HG02642 (cell line): ENCODE measurements around the gene MFRP.

Experiments used
- ATAC-seq: cut with Tn5 transposase; IDR thresholded peaks from one replicate; pipeline ENCODE4 v1.9.1; 2021; ENCODE audit warnings: mild to moderate bottlenecking; ENCODE audit not compliant: unreplicated experiment, poor library complexity

MFRP gene

DNA sequence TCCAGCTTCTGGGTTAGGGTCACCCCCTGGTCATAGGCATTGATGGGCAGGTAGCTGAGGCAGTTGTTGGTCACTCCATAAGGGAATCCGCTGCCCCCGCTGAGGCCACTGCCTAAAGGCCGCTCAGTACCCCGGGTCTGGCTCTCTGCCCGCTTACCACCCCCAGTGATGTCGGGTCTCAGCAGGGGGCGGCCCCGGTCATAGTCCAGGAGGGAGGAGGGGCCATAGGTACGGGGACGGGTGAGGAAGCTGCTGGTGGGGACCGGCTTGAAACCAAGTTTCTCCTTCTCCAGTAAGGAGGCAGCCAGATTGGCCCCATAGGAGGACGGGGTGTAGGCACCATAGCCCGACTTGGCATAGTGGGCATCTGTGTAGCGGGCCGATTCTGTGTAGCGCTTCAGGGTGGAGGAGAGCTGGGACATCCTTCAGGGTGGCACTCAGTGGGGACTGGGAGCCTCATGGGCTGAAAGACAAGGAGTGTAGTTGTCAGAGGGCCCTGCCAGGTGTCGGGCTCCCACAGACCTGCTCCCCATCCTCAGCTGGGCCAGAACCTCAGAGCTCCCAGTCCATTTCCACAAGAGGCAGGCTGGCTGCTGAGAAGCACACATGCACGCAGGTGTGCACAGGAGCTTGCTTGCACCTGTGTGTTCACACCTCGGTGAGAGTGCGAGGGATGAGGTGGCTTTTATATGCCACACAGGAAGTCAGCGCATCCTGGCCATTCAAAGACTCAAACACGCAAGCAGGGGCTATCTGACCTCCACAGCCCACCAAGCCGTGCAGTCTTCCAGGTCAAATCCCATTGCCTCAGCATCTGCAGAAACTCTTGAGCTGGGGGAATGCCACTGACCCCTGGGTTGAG, 26.8 kb upstream of the MFRP start:
- ATAC-seq, result no peak

DNA sequence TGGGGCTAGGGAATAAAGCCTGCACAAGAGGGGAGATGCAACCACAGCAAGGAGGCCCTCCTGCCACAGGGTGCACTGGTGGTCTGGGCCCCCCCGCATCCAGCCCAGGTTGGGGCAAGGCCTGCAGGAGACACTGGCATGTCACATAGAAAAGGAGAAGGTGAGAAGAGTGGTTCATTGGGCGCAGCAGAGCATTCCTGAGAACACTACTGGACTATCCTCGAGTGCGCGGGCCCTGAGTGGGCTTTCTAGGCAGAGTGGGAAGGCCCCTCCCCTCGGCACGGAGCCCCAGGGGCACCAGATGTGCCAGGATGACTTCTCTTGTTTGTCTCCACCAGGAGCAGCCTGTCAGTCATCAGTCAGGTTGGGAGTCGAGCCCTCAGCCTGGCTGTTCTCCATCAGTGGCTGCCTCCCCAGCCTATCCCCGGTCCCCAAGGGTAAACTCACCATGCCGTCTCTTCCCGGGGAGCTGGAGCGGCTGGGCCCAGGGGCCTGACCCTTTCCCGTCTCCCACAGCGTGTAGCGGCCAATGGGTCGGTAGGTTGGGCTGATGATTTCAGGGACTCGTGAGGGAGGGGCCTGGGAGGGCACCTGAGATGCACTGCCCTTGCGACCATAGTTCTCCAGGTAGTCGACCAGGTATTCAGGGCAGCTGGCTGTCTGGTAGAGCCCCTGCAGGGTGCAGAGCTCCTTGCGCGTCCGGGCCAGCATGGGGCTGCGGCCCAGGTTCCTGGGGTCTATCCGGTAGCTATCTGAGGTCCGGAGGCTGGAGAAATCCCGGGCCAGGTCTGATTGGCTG, 26.0 kb upstream of the MFRP start:
- no peak for ATAC-seq

DNA sequence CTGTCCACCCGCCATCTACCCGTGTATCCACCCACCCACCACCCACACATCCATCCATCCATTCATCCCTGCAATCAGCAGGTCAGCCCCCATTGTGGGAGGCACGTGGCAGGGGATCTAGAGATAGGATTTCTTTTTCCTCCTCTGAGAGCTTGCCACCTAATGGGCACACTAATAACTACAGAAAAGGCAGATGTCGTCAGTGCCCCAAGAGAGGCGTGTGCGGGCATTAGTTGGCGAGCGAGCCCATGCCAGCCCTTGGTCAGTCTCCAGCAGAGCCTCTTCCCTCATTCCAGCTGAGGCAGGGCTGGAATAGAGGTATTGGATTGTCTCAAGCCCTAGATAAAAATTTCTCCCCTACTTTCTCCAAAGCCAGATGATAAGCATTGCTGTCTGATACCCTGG, 25.3 kb upstream of the MFRP start:
- ATAC-seq, result no peak

DNA sequence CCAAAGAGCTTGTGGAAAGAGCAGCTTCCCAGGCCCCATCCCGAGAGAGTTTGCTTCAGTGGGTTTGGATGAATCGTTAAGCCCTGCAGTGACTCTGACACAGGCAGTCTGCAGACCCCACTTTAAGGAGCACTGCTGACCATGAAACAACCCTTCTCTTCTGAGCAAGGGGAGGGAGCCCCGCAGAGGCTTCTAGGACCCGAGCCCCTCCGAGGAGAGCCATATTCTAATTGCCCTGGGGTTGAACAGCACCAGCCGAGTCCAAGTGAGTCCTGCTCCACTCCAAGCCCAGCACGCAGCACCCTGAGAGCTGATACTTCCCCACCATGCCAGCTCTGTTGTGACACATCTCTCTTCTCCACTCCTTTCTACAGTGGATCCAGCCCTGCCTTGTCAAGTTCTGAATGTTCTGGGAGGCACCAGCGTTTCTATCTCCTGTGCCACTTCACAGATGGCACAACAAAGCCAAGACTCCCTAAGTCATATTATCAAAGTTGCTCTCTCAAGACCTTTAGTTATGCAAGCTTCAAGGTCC, 24.6 kb upstream of the MFRP start:
- ATAC-seq, result no peak

DNA sequence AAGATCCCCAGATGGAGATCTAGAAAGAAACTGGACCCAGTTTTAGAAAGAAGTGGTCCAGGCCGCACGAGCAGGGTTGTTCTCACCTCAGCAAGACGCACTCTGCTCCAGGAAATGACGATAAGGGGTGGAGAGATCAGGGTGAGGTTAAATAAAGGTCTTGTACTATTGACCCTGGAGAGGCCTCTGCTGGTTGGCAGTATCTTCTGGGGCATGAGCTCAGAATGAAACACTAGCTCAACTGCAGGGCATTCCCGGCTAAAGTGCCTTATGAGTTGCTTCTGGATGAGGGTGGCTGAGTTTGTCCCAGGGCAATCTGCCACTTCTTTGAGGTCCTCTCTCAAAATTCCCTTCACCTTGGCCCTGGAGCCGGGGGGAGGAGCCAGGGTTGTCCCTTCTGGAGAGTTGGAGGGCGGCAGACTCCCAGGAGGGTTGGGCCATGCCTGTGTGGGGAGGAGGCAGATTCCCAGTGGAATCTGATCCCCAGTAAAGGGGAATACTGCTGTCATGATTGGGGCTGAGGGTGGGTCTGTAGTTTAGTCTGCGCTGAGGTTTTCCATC, 24.1 kb upstream of the MFRP start:
- no peak for ATAC-seq

DNA sequence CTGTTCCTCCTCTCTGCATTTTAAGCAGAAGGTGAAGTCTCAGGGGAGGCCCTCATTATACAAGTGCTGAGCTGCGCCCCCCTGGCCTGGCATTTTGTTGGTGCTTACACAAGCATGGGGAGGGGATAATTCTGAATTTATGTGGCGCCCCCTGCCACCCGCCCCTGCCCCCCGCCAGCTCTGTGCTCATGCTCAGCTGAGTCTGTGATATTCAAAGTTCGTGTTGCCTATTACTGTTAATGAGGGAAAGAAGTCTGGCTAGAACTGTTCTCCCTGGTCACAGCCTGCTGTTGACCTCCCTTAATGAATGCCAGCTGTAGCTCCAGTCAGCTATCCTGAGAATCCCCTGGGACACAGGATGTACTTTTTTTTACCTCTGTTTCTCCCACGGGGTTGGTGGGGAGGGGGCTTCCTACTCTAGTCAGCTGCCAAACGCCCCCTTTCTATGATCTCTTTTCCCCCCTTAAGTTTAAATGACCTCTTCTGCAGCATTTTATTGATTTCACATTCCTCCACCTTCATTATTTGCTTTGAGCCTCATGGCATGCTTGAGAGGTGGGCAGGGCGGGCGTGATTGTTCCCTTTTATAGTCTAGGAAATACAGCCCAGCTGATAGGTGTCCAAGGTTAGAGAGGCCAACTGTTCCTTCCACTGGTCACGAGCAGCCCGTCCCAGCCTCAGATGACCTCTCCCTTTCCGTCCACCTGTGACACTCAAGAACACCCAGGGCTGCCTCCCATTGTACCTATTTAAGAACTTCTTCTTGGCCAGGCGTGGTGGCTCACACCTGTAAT, 22.8 kb upstream of the MFRP start:
- ATAC-seq, result no peak

DNA sequence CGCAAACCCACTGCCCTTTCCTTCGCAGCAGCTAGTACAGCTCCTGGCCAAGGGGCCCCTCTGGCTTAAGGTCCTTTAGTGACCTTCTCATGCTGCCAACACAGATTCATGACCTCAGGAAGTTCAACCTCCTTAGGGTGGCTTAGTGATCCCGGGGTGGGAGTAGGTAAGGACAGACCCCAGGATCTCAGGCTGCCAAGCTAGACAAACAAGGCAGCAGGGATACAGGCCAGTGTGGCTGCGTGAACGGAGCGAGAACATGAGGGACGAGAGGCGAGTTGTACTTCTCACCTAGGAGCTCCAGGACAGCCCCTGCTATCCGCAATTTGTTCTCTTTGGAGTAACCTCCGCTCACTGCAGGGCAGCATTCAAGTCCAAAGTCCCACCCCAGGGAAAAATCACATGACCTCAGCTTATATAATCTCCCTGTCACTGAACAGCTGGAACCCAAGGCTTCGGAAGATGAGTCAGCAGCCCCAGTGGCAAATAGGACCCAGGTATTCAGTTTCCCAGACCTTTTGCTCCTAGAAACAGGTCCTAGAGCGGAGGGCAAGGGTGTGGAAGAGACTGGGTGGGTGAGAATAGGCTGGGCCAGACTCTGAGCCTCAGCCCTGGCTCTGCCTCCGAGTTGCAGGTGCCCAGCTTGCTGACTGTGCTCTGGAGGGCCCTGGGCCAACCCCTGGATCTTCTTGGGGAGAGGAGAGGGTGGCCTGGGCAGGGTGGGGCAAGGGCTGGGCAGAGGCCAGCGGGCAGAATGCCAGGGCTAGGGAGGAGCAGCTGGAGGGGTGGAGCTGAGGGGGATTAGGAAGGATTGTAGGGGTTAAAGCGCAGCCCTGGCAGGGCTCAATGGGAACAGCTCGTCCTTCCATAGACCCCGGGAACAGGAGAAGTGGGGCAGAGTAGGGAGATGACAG, 21.9 kb upstream of the MFRP start:
- no peak for ATAC-seq

DNA sequence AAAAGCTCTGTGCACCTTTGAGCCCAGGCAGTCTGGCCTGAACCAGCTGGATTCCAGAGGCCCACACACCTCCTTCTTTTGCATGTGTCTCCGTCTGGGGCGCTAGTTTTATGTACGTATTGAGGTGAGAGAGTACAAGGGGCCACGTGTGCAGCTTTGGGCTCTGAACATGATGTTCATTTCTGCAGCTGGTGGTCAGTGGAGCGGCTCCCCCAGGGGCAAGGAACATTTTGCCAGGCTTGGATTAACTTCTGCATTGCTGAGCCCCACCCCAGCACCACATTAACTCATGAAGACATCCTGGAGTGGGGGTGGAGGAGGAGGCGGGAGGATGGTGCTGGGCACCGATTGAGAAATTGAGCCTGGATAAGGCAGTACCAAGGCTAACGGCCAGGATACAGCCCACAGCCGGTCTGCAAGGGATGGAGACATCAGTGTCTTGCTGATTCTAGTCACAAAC, 21.2 kb upstream of the MFRP start:
- no peak for ATAC-seq

DNA sequence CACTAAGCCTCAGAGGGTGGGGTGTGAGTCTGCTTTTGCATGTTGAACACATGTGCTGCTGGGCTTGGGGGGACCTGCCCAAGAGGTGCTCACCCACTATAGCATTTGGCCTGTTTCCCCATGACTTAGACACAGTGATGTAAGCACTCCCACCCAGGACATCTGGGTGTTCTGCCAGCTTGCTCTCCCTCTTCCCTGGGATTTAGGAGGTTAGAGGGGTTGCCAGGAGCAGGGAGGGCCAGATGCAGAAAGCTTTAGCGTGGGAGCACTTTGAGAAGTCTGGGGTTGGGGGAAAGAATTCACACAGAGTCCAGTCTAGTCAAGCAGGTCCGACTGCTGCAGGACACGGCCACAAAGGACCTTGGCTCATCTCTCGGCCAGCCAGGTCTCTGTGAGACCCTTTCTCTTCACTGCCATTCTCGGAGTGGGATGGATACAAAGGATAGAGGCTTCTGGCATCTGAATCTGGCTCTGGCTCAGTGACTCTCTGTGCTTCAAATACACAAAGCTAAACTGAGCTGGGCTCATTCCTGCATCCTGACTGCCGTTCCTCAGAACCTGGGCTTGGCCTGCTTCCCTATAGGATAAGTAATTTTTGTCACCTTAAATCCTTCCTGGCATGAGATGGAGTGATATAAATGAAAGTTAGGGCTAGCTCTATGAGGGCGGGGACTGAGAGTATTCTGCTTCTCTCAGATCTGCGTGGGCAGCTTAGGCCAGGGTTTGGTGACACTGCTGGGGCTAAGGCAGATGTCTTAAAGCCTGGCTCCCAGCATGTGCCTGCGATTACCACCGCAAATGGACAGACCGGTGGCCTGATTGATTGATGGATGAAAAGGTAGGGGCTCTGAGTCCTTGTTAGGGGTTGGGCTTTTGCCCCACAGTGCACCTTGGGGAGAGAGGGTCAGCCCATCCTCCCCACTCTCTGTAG, 20.4 kb upstream of the MFRP start:
- no peak for ATAC-seq

DNA sequence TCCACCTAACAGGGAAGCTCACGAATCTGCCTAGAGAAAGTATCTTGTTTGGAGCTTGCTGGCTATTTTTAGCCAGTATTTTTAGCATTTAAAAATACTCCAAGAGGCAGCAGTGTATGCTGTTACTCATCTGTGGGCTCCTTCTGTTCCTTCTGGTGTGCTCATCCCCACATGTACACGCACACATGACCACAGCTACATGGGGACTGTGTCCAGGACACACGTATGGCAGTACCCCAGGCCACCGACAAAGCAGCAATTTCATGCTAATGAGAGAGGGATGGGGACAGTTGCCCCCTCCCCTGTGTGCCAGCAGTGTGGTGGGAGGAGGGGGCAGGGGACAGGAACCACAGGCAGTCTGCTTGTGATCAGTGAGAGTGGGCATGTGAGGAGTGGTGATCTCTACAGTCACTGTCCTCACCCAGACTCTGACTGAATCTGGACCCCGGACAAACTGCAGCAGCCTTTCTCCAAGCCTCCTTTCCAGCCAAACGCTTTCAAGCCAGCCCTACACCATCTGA, 18.6 kb upstream of the MFRP start:
- ATAC-seq, result no peak

DNA sequence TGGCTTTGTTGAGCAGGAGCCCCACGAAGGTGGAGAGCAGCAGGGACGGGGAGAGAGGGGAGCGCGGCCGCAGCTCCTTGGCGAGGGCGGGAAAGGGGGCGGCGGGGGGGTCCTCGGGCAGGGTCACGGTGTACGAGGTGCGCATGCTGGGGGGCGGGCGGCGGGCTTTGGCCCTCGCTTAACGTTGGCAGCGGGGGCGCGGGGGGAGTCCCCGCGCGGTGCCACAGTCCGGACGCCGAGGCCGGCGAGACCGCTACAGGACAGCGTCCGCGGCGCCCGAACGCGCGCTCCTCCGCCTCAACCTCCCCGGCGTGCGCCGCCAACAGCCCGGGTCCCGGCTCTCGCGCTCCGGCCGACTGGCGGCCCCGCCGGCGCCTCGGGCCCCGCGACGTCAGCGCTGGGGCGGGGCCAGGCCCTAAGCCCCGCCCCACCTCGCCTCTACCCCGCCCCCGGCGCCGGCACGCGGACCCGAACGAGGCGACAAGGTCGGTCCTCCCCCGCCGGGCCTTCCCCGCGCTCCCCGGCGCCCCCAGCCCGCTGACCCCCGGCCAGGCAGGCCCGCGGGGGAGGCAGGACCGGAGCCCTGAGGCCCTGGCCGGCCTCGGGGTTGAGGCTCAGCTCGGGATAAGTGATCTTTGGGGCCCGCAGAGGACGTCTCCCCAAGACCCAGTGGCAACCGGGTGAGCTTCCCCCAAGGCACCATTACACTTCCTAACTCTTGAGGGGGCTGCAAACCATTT, 17.5 kb upstream of the MFRP start:
- peak; percentile 44 for ATAC-seq

DNA sequence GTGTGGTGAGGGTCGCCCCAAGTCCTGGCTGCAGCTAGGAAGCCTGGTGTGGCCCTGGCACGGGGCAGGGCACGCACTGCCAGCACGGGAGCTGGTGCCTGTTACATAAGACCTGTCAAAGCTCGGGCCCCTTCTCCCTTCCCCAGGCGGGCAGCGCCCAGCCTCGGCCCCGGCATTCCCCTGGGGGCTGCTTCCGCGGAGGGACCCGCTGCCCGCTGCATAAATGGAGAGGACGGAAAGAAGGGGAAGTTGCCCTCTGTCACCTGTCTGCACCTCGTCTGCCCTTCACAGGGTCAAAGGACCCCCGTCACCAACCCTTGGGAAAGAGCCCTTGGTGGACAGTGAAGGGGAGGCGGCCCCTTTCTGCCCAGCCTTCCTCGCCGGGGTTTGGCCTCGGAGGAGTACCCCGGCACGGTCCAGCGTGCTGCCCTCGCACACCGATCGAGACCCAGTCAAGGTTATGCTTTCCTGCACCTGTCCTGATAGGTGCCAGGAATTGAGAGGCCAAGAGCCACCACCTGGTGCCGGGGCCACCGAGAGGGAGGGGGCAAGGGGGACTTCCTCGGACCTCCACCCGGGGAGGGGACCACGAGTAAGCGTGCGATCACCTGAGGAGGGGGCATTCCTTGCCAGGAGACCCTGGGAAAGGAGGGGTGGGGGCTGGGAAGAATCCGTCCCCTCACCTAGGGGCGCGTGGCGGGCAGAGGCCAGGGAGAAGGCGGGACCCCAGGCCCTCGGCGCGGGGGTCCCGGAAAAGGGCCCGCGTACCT, 16.8 kb upstream of the MFRP start:
- no peak for ATAC-seq

DNA sequence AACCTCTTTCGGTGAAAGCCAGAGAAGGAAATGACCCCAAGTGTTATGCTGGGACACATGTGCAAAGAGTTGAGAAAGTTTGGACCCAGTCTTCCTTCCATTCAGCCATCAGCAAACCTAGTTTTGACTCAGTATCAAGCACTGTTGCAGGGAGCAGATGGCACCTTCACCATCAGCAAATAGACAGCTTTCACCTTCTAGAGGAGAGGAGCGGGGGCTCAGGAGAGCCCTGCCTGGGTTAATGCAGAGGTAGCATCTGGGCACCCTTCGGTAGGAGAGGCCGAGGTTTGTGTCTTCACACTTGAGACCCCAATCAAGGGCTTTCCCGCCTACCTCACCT, 16.2 kb upstream of the MFRP start:
- ATAC-seq, result no peak

DNA sequence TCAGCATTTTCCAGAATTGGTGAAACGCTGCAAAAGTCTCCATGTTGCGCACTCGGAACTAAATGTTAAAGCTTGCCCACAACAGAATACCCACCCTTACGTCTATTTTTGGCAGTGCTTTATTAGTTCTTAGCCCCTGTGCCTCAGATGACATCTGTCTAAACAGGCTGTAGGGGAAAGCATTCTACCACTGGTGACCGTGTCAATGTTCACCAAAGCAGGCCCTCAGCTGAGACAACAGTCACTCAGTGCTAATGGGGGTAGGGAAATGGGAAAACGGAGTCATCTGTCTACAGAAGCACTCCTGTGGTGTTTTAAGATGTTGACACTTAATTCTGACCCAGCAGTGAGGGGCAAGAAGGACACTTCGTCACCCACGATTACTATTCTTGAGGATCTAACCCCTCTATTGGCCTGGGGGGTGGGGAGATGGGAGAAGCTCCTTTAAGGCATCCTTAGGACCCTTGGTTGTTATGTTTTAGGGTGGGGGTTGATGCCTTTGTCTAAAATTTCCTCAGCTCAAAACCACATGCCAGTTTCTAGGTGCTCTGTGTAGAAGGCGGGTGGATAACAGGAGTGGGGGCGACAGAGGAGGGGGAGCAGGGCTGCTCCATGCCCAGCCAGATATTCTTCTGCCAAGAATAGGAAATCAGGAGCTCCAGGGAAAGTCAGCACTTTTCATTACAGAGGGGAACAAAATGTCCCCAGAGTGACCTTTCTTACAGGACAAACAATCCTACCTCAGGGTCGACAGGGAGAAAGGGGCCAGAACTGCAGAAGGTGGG, 15.6 kb upstream of the MFRP start:
- ATAC-seq, result no peak

DNA sequence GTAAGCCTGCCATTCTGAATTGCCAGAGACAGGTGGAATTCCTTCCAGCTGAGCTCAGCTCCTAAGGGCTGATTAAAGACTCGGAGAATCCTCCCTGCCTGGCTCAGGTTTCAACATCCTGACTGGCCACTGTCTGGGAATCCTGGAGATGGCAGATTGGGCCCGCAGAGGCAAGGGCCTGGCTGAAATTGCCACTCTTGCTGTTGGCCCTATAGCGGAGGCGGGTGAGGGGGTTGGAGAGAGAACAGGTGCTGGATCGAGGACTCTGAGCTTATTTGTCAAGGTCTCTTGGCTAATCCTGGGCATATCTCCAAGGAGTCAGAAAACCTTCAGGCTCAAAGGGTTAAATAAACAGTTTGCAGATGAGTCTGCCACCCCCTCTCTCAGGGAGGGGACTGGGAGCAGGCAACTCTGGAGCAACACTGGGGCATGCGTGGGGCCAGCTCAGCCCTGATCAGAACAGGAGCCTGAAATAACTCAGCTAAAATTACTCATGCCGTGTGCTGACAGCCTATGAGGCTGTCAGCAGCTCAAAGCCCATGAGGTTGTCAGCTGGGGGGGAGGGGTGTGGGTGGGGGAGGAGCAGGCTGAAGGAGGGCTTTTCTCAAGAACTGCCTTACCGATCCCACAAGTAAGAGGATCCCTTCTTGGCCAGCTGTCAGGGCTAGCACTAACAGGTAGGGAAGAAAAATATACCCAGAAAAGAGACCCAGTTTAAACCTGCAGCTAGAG, 14.7 kb upstream of the MFRP start:
- no peak for ATAC-seq
